ENCODE results near the gene EDC4.

- TF ChIP-seq POLR2AphosphoS5 (IDR thresholded peaks at IDR 0.05; ENCODE audit: low read depth, low read length) (no peak), FOXP2 (optimal IDR thresholded peaks at IDR 0.05; ENCODE audit: borderline replicate concordance, extremely low read depth, extremely low read length, insufficient read depth) (no peak), REST (IDR thresholded peaks at IDR 0.05; ENCODE audit: insufficient read depth in 1 of 2, low read depth in 2 of 2, low read length in 2 of 2) (no peak), TAF1 (IDR thresholded peaks at IDR 0.05; ENCODE audit: borderline replicate concordance, insufficient read depth, low read length) (no peak)
Observed at GRCh38 chr16:67923414-67924116, 50.7 kb downstream of the EDC4 start.
